ENCODE data around the gene OTULIN. TPM values are rescaled to one million over a fixed set of nuclear protein-coding genes. Genes with fewer than 3 reads are reported as not detected.

OTULIN gene
- total RNA-seq, 4 donors from 2014 or later: 37.7 to 59.2 (median 43.1) TPM

DNA sequence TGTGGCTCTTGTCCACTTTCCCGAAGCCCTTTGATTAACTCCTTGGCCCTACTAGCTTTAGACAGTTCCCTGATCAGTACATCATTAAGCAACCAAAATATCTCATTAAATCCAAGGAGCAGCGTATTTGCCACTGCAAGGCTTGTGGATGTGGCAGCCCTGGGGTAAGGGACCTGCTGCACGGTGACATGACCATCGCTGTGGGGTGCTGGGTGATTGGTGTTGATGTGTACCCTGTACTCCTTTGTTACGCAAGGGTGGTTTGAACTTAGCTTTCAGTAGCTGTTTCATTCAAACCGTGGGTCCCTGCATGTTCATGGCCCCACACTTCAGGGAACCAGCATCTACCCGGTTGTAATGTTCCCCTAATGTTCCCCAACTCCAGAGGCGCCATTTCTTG is 41.0 kb downstream of the OTULIN start:
- peak overlapping the region in 2 of 4 donors; percentile 29 to 52 for H3K27ac ChIP-seq
- H3K27me3 ChIP-seq: no peaks in the 10 kb centered on the region
- no peak for DNase-seq (ENCODE audit: low spot score in 2 of 2)
- TF ChIP-seq EP300 (IDR thresholded peaks at IDR 0.05) (no peak), POLR2A (IDR thresholded peaks at IDR 0.05) (no peak)
- TF ChIP-seq, protein P1, sequence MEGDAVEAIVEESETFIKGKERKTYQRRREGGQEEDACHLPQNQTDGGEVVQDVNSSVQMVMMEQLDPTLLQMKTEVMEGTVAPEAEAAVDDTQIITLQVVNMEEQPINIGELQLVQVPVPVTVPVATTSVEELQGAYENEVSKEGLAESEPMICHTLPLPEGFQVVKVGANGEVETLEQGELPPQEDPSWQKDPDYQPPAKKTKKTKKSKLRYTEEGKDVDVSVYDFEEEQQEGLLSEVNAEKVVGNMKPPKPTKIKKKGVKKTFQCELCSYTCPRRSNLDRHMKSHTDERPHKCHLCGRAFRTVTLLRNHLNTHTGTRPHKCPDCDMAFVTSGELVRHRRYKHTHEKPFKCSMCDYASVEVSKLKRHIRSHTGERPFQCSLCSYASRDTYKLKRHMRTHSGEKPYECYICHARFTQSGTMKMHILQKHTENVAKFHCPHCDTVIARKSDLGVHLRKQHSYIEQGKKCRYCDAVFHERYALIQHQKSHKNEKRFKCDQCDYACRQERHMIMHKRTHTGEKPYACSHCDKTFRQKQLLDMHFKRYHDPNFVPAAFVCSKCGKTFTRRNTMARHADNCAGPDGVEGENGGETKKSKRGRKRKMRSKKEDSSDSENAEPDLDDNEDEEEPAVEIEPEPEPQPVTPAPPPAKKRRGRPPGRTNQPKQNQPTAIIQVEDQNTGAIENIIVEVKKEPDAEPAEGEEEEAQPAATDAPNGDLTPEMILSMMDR (IDR thresholded peaks at IDR 0.05): no peak
- 93 to 97% methylated on average over 8 of the region's 8 CpGs for WGBS, 2 donors
- no peaks in the 10 kb centered on the region for H3K9me3 ChIP-seq
- no peak overlapping the region for H3K4me3 ChIP-seq
- H3K36me3 ChIP-seq: peaks cover 0 to 54% (median 0%) of the 10 kb centered on the region in 3 donors
- peaks cover 0 to 20% (median 4%) of the 10 kb centered on the region in 4 donors for H3K4me1 ChIP-seq

DNA sequence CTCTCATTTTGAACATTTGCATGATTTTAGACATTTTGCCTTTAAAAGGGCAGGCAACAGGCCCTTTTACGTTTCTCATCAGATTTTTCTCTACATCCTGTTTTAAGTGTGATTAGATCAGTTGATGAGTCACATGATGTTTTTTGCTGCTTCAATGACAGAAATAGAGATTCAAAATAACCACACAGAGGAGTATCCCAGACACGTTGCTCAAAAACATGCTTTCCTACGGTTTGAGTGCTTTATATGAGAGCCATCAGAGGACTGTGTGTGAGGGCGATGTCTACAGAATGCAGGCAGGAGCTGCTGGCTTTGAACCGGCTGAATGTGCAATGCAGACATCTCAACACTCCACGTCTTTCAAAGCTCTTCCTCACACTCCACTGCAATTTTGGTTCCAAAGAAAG is 42.1 kb downstream of the OTULIN start:
- no peaks in the 10 kb centered on the region for H3K27me3 ChIP-seq
- H3K36me3 ChIP-seq: peaks cover 0 to 63% (median 0%) of the 10 kb centered on the region in 3 donors
- peaks cover 0 to 12% (median 2%) of the 10 kb centered on the region in 4 donors for H3K4me1 ChIP-seq
- DNase-seq (ENCODE audit: low spot score in 2 of 2): no peak
- no peak for TF ChIP-seq POLR2A (IDR thresholded peaks at IDR 0.05)
- TF ChIP-seq, protein P1 (IDR thresholded peaks at IDR 0.05): no peak
- no peak for TF ChIP-seq EP300 (IDR thresholded peaks at IDR 0.05)
- 46 to 51% methylated on average over 6 of the region's 6 CpGs for WGBS, 2 donors
- peak overlapping the region in 3 of 4 donors; percentile 12 to 52 (median 29) for H3K27ac ChIP-seq
- H3K9me3 ChIP-seq: no peaks in the 10 kb centered on the region
- no peak overlapping the region for H3K4me3 ChIP-seq

DNA sequence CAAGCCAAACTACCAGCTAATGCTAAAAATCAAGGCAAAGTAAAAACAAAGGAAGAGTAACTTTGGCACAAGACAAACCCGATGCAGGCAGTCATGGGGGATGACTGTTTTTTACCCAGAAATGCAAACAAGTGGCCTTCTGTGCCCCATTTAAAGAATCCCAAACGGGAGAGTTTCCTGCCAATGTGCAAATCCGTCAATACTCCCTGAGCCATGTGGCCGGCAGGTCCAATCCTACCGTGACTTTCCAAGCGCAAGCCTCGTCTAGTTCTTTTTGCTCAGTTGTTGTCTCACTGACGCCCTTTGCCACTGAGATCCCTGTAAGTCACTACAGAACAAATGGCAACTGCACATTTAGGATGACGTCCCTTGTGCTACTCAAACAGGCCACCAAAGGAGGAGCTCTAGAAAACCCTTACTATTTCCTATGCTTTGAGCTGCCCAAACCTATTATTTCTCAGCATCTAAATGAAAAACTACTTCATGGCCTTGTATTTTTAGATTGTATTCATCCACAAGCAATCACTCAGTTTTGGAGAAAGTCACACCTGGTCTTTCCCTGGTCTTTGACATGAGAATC is 43.4 kb downstream of the OTULIN start:
- no peaks in the 10 kb centered on the region for H3K9me3 ChIP-seq
- H3K27ac ChIP-seq: peak overlapping the region in 2 of 4 donors; percentile 12 to 52
- no peak for TF ChIP-seq EP300 (IDR thresholded peaks at IDR 0.05)
- TF ChIP-seq, protein P1 (IDR thresholded peaks at IDR 0.05): no peak
- no peak for TF ChIP-seq POLR2A (IDR thresholded peaks at IDR 0.05)
- DNase-seq (ENCODE audit: low spot score in 2 of 2): no peak
- H3K36me3 ChIP-seq: peaks cover 0 to 66% (median 0%) of the 10 kb centered on the region in 3 donors
- H3K27me3 ChIP-seq: no peaks in the 10 kb centered on the region
- WGBS, 2 donors: 54 to 78% methylated on average over 9 of the region's 9 CpGs
- H3K4me1 ChIP-seq: peaks cover 0 to 12% (median 2%) of the 10 kb centered on the region in 4 donors
- H3K4me3 ChIP-seq: no peak overlapping the region

DNA sequence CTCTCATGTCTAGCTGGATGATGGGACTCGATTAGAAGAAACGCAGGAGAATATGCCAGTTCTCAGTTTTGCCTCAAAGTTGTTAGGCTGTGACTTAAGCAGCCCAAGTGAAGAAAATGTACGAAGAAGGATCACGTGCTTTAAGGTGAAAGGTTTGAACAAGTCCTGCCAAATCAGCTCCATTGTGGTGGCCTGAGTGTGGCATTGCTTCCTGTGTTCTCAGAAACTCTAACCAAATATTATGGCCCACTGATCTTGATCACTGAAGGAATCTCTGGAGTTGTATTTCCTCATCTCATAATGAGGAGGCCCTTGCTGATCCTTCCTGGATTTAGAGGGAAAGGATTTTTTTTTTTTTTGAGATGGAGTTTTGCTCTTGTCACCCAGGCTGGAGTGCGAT is 44.0 kb downstream of the OTULIN start:
- Histone ChIP-seq H3K27ac (no peak overlapping the region), H3K27me3 (no peaks in the 10 kb centered on the region), H3K9me3 (no peaks in the 10 kb centered on the region), H3K4me1 (peaks cover 0 to 12% (median 2%) of the 10 kb centered on the region in 4 donors), H3K4me3 (no peak overlapping the region), H3K36me3 (peaks cover 0 to 69% (median 0%) of the 10 kb centered on the region in 3 donors)
- 89 to 97% methylated on average over 5 of the region's 5 CpGs for WGBS, 2 donors
- DNase-seq (ENCODE audit: low spot score in 2 of 2): no peak
- TF ChIP-seq POLR2A (IDR thresholded peaks at IDR 0.05) (no peak), EP300 (IDR thresholded peaks at IDR 0.05) (no peak)
- TF ChIP-seq, protein P1 (IDR thresholded peaks at IDR 0.05): no peak

DNA sequence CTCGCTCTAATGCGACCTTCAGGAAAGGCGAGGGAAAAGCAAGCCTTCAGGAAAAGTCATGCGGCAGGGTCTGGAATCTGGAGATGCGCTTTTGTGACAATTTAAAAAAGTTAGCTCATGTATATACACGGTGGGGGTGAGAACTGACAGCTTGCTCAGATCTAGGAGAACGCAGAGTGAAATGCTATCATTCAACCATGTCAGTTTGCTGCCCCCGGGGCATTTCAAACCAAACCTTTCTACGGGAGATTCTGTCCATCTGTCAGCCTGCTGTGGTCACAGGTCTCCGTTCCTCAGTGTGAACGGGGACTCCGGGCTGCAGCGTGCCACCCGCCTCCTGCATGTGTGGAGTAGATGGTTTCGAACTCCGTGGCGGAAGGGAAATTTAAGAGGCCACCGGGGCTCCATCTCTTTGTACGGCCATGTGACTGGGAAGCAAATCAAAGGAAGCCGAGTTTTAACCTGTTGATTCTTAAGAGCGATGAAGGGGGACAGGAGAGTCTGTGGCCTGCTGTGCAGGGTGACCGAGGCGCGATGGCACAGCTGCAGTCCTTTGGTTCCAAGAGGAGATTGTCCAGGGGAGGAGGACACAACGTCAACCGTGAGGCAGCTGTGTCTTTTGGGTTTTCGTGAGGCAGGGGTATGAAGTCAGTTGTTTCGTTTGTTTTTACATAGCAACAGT is 45.9 kb downstream of the OTULIN start:
- Histone ChIP-seq H3K36me3 (peaks cover 0 to 79% (median 0%) of the 10 kb centered on the region in 3 donors), H3K27me3 (no peaks in the 10 kb centered on the region), H3K27ac (no peak overlapping the region), H3K4me1 (peaks cover 0 to 12% (median 2%) of the 10 kb centered on the region in 4 donors), H3K4me3 (no peak overlapping the region), H3K9me3 (no peaks in the 10 kb centered on the region)
- WGBS, 2 donors: 90 to 92% methylated on average over 27 to 28 of the region's 28 CpGs
- DNase-seq (ENCODE audit: low spot score in 2 of 2): no peak
- TF ChIP-seq, protein P1 (IDR thresholded peaks at IDR 0.05): no peak
- TF ChIP-seq EP300 (IDR thresholded peaks at IDR 0.05) (no peak), POLR2A (IDR thresholded peaks at IDR 0.05) (no peak)

Measured in tibial nerve (tissue), 4 donors.